ENCODE measurements around the gene GPR3.
"Not testable (repeated sequence)": the region's sequence is repeated elsewhere in the genome, so short reads cannot be mapped to it uniquely, and the experiment has no call there.

Gene GPR3

GRCh38 chr1:27394925-27395324 lies 2.5 kb downstream of the GPR3 start:
- no peak for DNase-seq
- TF ChIP-seq POLR2A (IDR thresholded peaks at IDR 0.05; ENCODE audit: low read length) = no peak
- no peak for TF ChIP-seq GATA1 (IDR thresholded peaks at IDR 0.05; ENCODE audit: low read depth, low read length)

DNA sequence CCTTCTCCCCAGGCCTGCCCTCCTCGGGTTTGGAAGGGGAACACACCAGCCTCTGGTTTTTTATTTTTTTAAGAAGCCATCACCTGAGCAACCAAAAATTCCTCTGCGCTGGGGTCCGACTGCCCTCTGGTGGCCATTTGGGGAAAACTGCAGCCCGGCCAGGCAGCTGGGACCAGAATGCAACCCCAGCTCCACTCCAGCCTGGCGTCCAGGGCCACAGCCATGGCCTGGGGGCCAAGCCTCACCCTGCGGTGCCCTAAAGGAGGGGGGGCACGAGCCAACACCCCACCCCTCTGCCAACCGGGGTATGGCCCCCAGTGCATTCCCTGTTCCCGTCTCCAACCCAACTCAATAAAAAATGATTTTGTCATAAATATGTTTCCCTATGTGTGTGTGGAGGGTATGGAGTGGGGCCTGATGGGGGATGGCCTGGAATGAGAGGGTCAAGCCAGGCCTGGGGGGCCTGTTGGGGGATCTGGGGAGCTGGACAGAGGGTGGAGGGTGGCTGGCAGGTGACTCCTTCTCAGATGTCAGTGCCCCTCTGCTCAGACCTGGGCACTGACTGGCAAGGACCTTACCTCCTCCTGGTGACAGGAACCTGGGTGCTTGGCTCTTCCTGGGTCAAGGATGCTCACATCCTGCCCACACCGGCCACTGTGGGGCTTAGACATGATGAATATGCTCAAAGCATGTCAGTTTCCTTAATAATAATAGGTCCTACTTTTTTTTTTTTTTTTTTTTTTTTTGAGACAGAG lies 3.2 kb downstream of the GPR3 start:
- TF ChIP-seq POLR2A (IDR thresholded peaks at IDR 0.05; ENCODE audit: low read length) (no peak), GATA1 (IDR thresholded peaks at IDR 0.05; ENCODE audit: low read depth, low read length) (no peak)
- peak in 1 of 2 experiments; percentile 85 for DNase-seq

GRCh38 chr1:27397110-27397509 lies 4.7 kb downstream of the GPR3 start:
- TF ChIP-seq POLR2A (IDR thresholded peaks at IDR 0.05; ENCODE audit: low read length) (no peak), GATA1 (IDR thresholded peaks at IDR 0.05; ENCODE audit: low read depth, low read length) (no peak)
- no peak for DNase-seq

- DNase-seq = no peak
- no peak for TF ChIP-seq GATA1 (IDR thresholded peaks at IDR 0.05; ENCODE audit: low read depth, low read length)
- TF ChIP-seq POLR2A (IDR thresholded peaks at IDR 0.05; ENCODE audit: low read length) = no peak
Measured at GRCh38 chr1:27397749-27398148, 5.3 kb downstream of the GPR3 start.

DNA sequence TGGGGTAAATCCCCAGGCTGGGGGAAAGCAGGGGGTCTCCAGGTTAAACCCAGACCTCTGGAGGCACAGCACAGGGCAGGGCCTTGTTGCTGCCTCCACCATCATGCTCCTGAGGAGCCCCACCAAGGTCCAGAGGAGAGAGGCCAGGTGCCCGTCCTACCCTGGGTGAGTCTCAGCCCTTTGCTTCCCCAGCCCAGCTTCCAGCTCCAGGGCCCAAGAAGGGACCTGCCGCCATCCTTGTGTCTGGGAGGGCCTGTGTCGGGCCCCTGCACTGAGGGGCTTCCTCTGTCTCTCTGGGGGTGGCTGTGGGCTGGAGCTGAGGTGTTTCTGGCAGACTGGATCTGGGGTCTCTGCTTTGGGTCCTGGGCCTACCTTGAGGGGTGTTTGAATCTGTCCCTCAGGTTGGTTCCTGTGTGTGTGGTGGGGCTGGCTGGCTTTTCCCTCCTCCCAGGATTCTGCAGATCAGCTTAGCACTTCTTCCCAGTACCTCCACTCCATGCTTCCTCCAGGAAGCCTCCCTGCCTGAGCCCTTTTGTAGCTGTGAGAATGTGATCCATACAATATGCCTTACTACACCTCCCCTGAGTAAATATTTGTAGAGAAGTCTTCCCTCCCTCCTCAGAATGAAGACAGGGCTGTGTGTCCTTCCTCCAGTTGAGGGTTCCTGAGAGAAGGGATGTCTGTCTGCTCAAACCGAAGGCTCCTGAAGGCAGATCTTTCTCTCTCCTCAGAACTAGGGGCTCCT lies 6.2 kb downstream of the GPR3 start:
- TF ChIP-seq GATA1 (IDR thresholded peaks at IDR 0.05; ENCODE audit: low read depth, low read length) = no peak
- no peak for TF ChIP-seq POLR2A (IDR thresholded peaks at IDR 0.05; ENCODE audit: low read length)

DNA sequence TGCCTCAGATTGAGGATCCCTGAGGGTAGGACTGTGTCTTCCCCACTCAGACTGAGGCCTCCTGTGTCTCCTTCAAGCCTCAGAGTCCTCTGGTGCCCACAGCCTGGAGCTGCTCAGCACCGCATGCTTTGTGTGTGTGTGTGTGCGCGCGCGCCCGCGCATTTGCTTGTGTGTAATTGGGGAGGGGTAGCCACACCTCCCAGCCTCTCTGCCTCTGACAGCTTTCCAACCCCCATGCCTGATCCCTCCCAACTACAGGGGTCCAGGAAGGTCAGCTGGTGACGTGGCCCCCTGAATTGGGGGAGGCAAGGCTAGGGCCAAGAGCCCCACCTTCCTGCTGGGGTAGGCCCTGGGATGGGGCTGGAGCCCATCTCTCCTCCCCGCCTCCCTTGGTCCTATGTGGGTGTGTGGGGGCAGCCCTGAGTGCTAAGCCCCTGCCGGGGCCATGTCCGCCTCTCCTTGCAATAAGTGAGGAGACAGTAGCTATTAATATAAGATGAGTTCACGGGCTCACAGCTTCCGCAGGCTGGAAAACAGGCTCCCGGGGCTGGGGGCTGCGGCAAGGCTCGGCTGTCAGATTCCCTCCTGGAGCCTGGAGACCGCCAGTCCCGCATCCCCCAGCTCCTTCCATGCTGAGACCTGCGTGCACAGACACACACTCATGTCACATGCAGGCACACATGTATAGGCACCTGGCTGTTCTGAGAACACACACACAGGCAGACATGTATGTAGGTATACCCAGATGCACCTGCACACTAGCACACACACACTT lies 7.0 kb downstream of the GPR3 start:
- TF ChIP-seq POLR2A (IDR thresholded peaks at IDR 0.05; ENCODE audit: low read length) (no peak), GATA1 (IDR thresholded peaks at IDR 0.05; ENCODE audit: low read depth, low read length) (no peak)

More for the DNA sequence above, 6.2 kb downstream of the GPR3 start:
- DNase-seq = no peak

DNA sequence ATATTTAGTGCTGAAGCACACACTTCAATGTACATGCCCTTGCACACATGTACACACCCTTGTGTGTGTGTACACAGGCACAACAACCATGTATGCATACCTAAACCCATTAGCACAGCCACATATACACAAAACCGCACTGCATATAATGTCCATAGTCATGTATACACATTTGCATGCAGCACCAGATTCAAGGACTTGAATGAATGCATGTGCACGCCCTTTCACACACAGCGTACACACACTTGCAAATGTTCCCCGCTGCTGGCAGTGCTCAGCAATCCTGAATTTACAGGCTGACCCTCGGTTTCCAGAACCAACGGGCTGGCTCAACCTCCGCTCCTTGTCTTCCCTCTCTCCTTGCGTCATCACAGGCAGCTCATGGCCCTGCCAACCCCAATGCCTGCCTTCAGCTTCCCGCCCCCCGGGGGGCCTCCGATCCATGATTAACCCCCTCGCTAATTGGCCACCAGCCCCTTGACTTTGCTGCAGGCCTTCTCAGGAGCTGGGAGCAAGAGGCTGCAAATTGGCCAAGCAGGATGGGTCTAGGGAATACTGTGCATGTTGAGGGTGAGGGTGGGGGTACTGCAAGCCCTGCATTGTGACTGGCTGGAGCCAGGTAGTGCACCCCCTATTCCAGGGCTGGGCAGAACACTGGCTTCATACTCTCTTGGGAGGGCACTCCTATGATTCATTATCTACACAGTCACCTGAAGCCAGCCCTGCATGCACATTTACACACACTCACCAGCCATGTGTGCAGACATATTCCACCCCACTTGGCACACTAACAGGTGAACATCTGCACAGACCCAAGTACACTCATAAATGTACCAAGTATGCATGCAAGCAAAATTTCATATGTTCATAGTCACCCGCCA lies 7.9 kb downstream of the GPR3 start:
- TF ChIP-seq GATA1 (IDR thresholded peaks at IDR 0.05; ENCODE audit: low read depth, low read length) (no peak), POLR2A (IDR thresholded peaks at IDR 0.05; ENCODE audit: low read length) (peak; percentile 16)
- no peak for DNase-seq

More for the DNA sequence above, 7.0 kb downstream of the GPR3 start:
- DNase-seq = no peak

GRCh38 chr1:27400963-27401341 lies 8.5 kb downstream of the GPR3 start:
- TF ChIP-seq GATA1 (IDR thresholded peaks at IDR 0.05; ENCODE audit: low read depth, low read length) = no peak
- TF ChIP-seq POLR2A (IDR thresholded peaks at IDR 0.05; ENCODE audit: low read length) = no peak
- DNase-seq = no peak

GRCh38 chr1:27402349-27402754 lies 9.9 kb downstream of the GPR3 start:
- DNase-seq = peak in 1 of 2 experiments; percentile 55
- no peak for TF ChIP-seq GATA1 (IDR thresholded peaks at IDR 0.05; ENCODE audit: low read depth, low read length)
- no peak for TF ChIP-seq POLR2A (IDR thresholded peaks at IDR 0.05; ENCODE audit: low read length)

GRCh38 chr1:27403065-27403726 lies 10.8 kb downstream of the GPR3 start:
- no peak for TF ChIP-seq GATA1 (IDR thresholded peaks at IDR 0.05; ENCODE audit: low read depth, low read length)
- peak in 1 of 2 experiments; percentile 65 for DNase-seq

GRCh38 chr1:27403931-27404330 lies 11.5 kb downstream of the GPR3 start:
- no peak for DNase-seq
- TF ChIP-seq GATA1 (IDR thresholded peaks at IDR 0.05; ENCODE audit: low read depth, low read length) (no peak), POLR2A (IDR thresholded peaks at IDR 0.05; ENCODE audit: low read length) (no peak)

- DNase-seq = no peak
- TF ChIP-seq POLR2A (IDR thresholded peaks at IDR 0.05; ENCODE audit: low read length) (no peak), GATA1 (IDR thresholded peaks at IDR 0.05; ENCODE audit: low read depth, low read length) (no peak)
Measured at GRCh38 chr1:27405074-27405473, 12.7 kb downstream of the GPR3 start.

DNA sequence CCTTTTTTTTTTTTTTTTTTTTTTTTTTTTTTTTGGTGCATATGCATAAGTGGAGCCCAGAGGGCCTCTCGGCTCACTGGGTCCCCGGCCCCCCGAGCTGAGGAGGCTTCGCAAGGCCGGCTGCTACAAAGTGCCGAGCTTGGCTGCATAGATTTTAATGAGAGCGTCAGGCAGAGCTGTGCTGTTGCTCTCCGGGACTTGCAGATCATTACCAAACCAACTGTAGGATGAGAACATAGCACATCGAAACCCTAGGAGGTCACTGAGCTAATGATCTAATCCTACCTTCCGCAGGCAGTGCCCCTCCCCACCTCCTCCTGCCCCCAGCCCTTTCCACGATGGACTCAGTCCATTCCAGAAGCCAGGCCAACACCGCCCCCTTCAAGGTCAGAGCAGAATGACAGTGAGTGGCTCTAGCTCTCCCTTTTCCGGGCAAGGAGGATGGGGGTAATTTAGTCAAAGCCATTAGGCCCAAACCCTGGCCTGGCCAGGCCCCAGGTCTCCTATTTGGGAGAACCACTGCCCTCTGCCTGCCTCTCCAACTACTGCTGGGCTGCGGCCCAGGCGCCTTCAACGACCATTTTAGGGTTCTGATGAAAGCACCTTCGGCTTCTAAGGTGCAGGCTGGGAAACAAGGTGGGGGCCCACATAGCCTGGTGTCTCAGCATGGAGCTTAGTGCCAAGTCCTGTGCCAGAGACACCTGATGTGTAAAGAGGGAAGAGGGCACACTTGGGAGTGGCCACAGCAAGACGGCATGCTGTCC lies 13.4 kb downstream of the GPR3 start:
- DNase-seq = not testable (repeated sequence)
